PC-9 (cell line): ENCODE measurements around the gene DLAT.

Source experiments
- EZH2 ChIP-seq: fragments of 200-600 bp; sonication (generic); IDR thresholded peaks from 2 replicates; pipeline ENCODE4 v1.8.0; 2017; ENCODE audit warnings: antibody characterized with exemption, low read depth
- TF ChIP-seq, protein P1 (sequence below): fragments of 200-600 bp; sonication (generic); conservative IDR thresholded peaks from 2 replicates; pipeline ENCODE4 v1.6.1; 2017; ENCODE audit warnings: mixed run types, antibody characterized with exemption, mild to moderate bottlenecking, moderate library complexity

DNA sequence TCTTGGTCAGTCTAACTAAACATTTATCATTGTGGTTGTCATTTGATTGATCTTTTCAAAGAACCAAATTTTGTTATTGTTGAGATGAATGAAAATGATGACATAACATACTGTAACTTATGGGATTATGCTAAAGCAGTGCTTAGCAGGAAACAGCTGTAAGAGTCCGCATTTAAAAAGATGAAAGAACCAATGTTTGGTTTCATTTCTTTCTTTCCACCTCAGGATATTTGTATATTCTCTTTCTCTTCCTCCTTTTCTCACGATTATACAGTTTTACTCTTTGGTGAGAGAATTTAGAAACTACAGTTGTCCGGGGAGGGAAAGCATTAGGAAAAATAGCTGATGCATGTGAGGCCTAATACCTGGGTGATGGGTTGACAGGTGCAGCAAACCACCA is 25.5 kb downstream of the DLAT start:
- TF ChIP-seq, protein P1, sequence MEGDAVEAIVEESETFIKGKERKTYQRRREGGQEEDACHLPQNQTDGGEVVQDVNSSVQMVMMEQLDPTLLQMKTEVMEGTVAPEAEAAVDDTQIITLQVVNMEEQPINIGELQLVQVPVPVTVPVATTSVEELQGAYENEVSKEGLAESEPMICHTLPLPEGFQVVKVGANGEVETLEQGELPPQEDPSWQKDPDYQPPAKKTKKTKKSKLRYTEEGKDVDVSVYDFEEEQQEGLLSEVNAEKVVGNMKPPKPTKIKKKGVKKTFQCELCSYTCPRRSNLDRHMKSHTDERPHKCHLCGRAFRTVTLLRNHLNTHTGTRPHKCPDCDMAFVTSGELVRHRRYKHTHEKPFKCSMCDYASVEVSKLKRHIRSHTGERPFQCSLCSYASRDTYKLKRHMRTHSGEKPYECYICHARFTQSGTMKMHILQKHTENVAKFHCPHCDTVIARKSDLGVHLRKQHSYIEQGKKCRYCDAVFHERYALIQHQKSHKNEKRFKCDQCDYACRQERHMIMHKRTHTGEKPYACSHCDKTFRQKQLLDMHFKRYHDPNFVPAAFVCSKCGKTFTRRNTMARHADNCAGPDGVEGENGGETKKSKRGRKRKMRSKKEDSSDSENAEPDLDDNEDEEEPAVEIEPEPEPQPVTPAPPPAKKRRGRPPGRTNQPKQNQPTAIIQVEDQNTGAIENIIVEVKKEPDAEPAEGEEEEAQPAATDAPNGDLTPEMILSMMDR, result no peak
- no peak for TF ChIP-seq EZH2
